GM12864 (cell line): ENCODE measurements around the gene TPK1.
"Not testable (repeated sequence)": the region's sequence is repeated elsewhere in the genome, so short reads cannot be mapped to it uniquely, and the experiment has no call there.

ENCODE experiments used
- DNase-seq: peaks from one replicate; pipeline ENCODE4 v3.0.0-alpha.2; 2011; ENCODE audit warnings: low read depth
- H3K4me3 ChIP-seq: 2 replicates; pipeline ENCODE4 v1.5.1; 2011; ENCODE audit warnings: mild to moderate bottlenecking, low read depth, low read length, control low read depth
- TF ChIP-seq, protein P1 (sequence below): IDR thresholded peaks from 2 replicates; pipeline ENCODE4 v1.5.1; 2011; ENCODE audit warnings: low read depth, mild to moderate bottlenecking, moderate library complexity, low read length, control low read depth, inconsistent platforms; ENCODE audit errors: missing control alignments

Gene TPK1

DNA sequence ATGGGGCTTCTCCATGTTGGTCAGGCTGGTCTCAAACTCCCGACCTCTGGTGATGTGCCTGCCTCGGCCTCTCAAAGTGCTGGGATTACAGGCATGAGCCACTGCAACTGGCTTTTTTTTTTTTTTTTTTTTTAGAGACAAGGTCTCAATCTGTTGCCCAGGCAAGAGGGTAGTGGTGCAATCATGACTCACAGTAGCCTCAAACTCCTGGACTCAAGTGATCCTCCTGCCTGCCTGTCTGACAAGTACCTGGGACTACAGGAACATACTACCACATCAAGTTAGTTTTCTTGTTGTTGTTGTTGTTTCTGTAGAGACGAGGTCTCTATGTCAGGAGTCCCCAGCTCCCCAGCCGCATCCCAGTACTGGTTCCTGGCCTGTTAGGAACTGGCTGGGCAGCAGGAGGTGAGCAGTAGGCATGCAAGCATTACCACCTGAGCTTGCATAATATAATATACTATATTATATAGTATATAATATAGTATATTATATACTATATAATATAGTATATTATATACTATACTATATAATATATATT lies 55.7 kb downstream of the TPK1 start:
- TF ChIP-seq, protein P1, sequence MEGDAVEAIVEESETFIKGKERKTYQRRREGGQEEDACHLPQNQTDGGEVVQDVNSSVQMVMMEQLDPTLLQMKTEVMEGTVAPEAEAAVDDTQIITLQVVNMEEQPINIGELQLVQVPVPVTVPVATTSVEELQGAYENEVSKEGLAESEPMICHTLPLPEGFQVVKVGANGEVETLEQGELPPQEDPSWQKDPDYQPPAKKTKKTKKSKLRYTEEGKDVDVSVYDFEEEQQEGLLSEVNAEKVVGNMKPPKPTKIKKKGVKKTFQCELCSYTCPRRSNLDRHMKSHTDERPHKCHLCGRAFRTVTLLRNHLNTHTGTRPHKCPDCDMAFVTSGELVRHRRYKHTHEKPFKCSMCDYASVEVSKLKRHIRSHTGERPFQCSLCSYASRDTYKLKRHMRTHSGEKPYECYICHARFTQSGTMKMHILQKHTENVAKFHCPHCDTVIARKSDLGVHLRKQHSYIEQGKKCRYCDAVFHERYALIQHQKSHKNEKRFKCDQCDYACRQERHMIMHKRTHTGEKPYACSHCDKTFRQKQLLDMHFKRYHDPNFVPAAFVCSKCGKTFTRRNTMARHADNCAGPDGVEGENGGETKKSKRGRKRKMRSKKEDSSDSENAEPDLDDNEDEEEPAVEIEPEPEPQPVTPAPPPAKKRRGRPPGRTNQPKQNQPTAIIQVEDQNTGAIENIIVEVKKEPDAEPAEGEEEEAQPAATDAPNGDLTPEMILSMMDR = no peak
- DNase-seq = no peak
- H3K4me3 ChIP-seq = no peak overlapping the region

DNA sequence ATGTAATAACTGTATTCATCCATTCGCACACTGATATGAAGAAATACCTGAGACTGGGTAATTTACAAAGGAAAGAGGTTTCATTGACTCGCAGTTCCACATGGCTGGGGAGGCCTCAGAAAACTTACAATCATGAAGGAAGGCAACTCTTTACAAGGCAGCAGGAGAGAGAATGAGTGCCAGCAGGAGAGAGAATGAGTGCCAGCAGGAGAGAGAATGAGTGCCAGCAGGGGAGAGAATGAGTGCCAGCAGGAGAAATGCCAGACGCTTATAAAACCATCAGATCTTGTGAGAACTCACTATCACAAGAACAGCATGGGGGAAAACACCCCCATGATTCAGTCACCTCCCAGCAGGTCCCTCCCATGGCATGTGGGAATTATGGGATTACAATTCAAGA lies 58.0 kb downstream of the TPK1 start:
- DNase-seq, H3K4me3 ChIP-seq: not testable (repeated sequence)

DNA sequence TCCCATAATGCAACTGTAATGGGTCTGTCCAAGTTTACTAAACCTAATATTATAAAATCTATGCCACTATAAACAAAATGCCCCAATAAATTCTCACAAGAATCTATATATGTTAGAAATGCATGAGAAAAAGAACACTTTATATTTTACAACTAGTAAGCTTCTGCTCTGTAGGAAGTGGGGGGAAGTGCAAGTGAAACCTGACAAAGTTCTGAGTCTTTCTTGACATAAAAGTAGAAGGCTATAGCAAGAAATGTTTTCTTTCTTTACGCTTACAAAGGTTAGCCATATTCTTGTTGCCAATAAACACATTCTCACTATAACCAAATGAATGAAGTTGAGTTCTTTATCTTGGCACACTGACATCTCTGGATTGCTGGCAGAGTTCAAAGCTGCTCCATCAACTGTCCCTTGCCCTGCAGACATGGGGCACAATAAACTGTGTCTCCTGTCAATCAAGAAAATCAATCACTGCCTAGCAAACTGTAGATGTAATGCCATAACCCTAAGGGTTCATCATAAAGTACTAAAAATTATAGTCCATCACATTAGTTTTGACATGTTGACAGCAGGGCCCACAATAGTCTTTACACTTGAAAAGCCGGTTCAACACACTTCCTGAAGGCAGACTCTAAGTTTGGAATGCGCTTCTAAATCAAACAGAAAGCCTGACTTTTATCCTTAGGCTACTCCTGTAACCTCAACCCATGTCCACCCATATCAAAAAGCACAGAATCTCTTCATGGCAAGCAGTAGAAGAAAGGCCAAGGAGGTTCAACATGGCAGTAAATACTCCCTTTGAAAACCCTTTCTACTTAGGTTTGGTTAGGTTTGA lies 58.6 kb downstream of the TPK1 start:
- DNase-seq = no peak
- no peak overlapping the region for H3K4me3 ChIP-seq
- TF ChIP-seq, protein P1 = no peak

DNA sequence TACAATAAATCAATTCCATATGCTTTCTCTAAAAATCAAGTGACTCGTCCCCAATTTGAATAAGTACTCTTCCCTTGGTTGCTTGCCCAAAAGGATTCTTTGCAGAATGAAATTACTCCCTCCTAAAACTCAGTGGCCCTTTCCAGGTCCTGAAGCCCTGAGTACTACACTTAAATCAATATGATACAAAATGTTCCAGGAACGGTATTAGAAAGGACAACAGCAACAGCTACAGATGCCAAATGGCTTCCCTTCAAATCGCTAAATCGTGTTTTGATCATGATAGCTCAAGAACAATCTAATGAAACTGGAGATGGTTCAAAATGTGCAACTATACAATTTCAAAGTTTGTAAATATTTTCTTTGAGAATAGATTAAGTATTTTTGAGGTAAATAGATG lies 59.4 kb downstream of the TPK1 start:
- no peak for DNase-seq
- TF ChIP-seq, protein P1 = no peak
- H3K4me3 ChIP-seq = no peak overlapping the region

DNA sequence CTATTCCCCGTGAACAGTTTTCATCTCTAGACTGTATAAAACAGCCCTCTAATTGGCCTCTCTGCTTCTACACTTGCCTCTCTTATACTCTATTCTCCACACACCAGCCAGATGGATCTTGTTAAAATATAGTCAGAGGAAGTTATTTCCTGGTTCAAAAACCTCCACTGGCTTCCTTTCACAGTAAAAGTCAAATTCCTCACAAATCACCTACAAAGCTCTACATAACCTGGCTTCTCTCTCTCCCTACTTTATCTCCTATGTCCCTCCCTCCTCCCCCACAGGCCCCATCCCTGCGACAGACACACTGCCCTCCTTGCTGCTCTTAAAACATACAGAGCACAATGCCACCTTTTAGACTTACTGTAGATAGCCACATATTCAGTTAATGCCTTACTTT lies 60.1 kb downstream of the TPK1 start:
- no peak for DNase-seq
- TF ChIP-seq, protein P1 = no peak
- H3K4me3 ChIP-seq = no peak overlapping the region

DNA sequence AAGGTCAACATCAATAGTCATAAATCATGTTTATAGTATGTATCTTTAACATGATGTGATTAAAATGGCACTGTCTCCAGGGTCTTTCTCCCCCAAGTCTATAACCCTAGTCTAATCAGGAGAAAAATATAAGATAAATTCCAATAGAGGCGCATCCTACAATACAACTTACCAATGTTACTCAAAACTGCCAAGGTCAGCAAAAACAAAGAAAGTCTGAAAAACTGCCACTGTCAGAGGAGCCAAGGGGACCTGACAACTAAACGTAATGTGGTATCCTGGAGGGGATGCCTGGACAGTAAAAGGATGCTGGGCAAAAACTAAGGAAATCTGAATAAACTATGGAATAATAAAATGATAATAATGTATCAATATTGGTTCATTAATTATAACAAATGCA lies 63.9 kb downstream of the TPK1 start:
- no peak for DNase-seq
- TF ChIP-seq, protein P1 = no peak
- no peak overlapping the region for H3K4me3 ChIP-seq

DNA sequence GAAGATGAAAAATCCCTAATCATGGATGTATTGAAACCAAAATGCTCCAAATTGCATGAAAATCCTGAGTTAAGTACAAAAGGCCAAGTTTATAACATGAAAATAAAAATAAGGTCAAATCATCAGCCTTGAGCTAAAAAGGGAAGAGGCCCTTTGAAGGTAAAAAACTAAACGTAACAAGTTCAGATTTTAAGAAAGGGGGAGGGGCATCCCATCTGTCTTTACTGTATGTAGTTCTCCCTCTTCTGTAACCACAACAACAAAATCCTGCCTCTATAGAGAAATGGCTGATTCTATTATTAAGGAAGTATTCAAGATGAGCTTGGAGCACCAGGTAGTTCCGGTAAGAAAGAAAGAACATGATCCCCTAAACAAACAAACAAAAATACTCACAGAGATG lies 64.7 kb downstream of the TPK1 start:
- H3K4me3 ChIP-seq = no peak overlapping the region
- TF ChIP-seq, protein P1 = no peak
- no peak for DNase-seq
